GM23248 (cell line): ENCODE measurements around the gene DDIAS. TPM values are rescaled to one million over a fixed set of nuclear protein-coding genes. Genes with fewer than 3 reads are reported as not detected.

ENCODE experiments used
- DNase-seq: peaks from one replicate; pipeline ENCODE4 v3.0.0-alpha.2; 2015
- H2AFZ ChIP-seq: fragments of 200-600 bp; sonication (generic); 2 replicates; pipeline ENCODE4 v1.6.1; 2016; ENCODE audit warnings: antibody characterized with exemption
- H3F3A ChIP-seq: fragments of 200-600 bp; sonication (generic); 2 replicates; pipeline ENCODE4 v1.6.1; 2016; ENCODE audit warnings: mild to moderate bottlenecking, antibody characterized with exemption, mixed run types; ENCODE audit not compliant: insufficient read depth
- H3K27ac ChIP-seq: fragments of 200-600 bp; sonication (generic); 2 replicates; pipeline ENCODE4 v1.5.1; 2016; ENCODE audit warnings: mild to moderate bottlenecking
- H3K27me3 ChIP-seq: fragments of 200-600 bp; sonication (generic); replicated peaks from 2 replicates; pipeline ENCODE4 v1.6.1; 2016; ENCODE audit warnings: mild to moderate bottlenecking; ENCODE audit not compliant: insufficient read depth
- H3K36me3 ChIP-seq: fragments of 200-600 bp; sonication (generic); 2 replicates; pipeline ENCODE4 v1.6.1; 2016; ENCODE audit warnings: low read depth, mild to moderate bottlenecking
- H3K4me1 ChIP-seq: fragments of 200-600 bp; sonication (generic); 2 replicates; pipeline ENCODE4 v1.6.1; 2016; ENCODE audit warnings: mild to moderate bottlenecking; ENCODE audit not compliant: insufficient read depth
- H3K4me2 ChIP-seq: fragments of 200-600 bp; sonication (generic); one replicate; pipeline ENCODE4 v1.6.1; 2016; ENCODE audit warnings: mild to moderate bottlenecking; ENCODE audit not compliant: unreplicated experiment
- H3K4me3 ChIP-seq: fragments of 200-600 bp; sonication (generic); 2 replicates; pipeline ENCODE4 v1.5.1; 2016; ENCODE audit warnings: mild to moderate bottlenecking
- H3K79me2 ChIP-seq: fragments of 200-600 bp; sonication (generic); 2 replicates; pipeline ENCODE4 v1.6.1; 2016; ENCODE audit warnings: mild to moderate bottlenecking; ENCODE audit not compliant: insufficient read depth
- H3K9ac ChIP-seq: fragments of 200-600 bp; sonication (generic); 2 replicates; pipeline ENCODE4 v1.6.1; 2016; ENCODE audit warnings: mild to moderate bottlenecking
- H3K9me2 ChIP-seq: fragments of 200-600 bp; sonication (generic); 2 replicates; pipeline ENCODE4 v1.6.1; 2016; ENCODE audit warnings: mixed run types, mild to moderate bottlenecking, moderate library complexity; ENCODE audit not compliant: insufficient read depth
- H3K9me3 ChIP-seq: fragments of 200-600 bp; sonication (generic); one replicate; pipeline ENCODE4 v1.6.1; 2017; ENCODE audit warnings: low read depth
- H4K20me1 ChIP-seq: fragments of 200-600 bp; sonication (generic); 2 replicates; pipeline ENCODE4 v1.6.0; 2016; ENCODE audit not compliant: insufficient read depth
- EZH2 ChIP-seq: fragments of 200-600 bp; sonication (generic); IDR thresholded peaks from 2 replicates; pipeline ENCODE4 v1.6.1; 2018; ENCODE audit warnings: antibody characterized with exemption, mild to moderate bottlenecking; ENCODE audit not compliant: insufficient read depth, poor library complexity, severe bottlenecking
- EZH2phosphoT487 ChIP-seq: fragments of 200-600 bp; sonication (generic); IDR thresholded peaks from 2 replicates; pipeline ENCODE4 v1.6.1; 2018; ENCODE audit warnings: antibody characterized with exemption, moderate library complexity, mild to moderate bottlenecking, low read depth; ENCODE audit not compliant: insufficient read depth
- WGBS, 2 experiments: methylation state at CpG; one replicate each; pipeline ENCODE4 v1.1.6; 2015 to 2017; ENCODE audit warnings: low lambda C conversion rate in 2 of 2, low coverage in 1 of 2; ENCODE audit errors: missing lambda C conversion rate in 2 of 2; 5-methylcytosine and 5-hydroxymethylcytosine counted together
- in situ Hi-C: fragments of 300-500 bp; cut with MboI; formaldehyde crosslinking; loops from 2 replicates; pipeline ENCODE4 v1.15.0; 2020
- polyA plus RNA-seq: library from polyadenylated mRNA; unstranded; fragments of >200 nt; fragmentation: Nextera tagmentation; extraction: Ambion mirVana; gene quantifications from 2 replicates; pipeline ENCODE4 v1.2.1, GENCODE V29; 2016
- total RNA-seq: library from RNA; depleted of rRNA; stranded (reverse); fragments of >200 nt; shearing (Covaris generic); gene quantifications from 2 replicates; pipeline ENCODE4 v1.2.3, GENCODE V29; 2014; rRNA removed

The DDIAS gene
- total and polyA plus RNA-seq, 2 experiments from 2014 or later: 5.0 to 5.4 TPM

DNA sequence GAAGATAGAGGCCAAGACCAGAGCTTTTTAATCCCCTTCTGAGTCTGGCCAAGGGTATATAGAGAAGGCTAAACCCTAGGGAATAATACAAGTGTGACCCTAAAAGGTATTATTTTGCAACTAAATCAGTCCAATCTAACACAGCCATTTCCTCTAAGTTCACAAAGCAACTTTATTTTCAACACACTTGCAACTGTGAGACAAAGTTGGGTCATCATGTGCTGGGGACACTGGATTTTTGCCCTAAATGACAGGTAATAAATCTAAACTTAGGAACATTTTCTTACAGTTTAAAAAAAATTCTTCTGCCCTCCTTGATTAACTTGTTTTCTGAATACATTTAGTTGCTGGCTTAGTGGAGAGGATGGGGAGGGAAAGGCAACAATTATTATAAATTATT lies 78.3 kb downstream of the DDIAS start:
- TF ChIP-seq EZH2phosphoT487 (no peak), EZH2 (no peak)
- Histone ChIP-seq H3K9me2 (no peaks in the 10 kb centered on the region), H3F3A (peaks cover 34% of the 10 kb centered on the region), H3K4me1 (peaks cover 37% of the 10 kb centered on the region), H3K4me2 (peak overlapping the region; percentile 65), H3K36me3 (no peaks in the 10 kb centered on the region), H4K20me1 (no peaks in the 10 kb centered on the region), H3K9ac (0 out of 2 replicates have a peak overlapping the region, but pooled peaks have one; percentile 17), H3K4me3 (peak overlapping the region; percentile 24; the same call in 1 of the 2 replicates), H3K9me3 (no peaks in the 10 kb centered on the region), H3K27ac (peak overlapping the region; percentile 60), H2AFZ (no peak overlapping the region), H3K27me3 (no peaks in the 10 kb centered on the region), H3K79me2 (no peaks in the 10 kb centered on the region)
- in situ Hi-C loops: no loop called here
- peak; percentile 5 for DNase-seq

DNA sequence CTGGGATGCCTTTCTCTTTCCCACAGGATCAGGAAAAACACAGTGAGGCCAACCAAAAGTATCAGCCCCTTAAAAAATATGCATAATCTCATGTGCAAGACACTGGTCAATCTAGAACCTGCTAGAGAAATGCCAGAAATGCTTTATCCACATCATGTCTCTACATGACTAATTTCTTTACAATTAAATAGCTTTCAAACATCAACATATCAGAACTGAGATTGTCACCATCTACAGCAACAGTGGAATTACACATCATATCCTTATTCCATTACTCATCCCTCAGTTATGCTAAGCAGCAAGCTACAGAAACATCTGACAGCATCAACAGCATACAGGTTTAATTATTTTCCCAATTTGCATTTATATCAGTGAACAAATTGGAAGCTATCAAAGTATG lies 78.8 kb downstream of the DDIAS start:
- Histone ChIP-seq H3K4me2 (peak overlapping the region; percentile 65), H3K27ac (peak overlapping the region; percentile 60), H3F3A (peaks cover 34% of the 10 kb centered on the region), H4K20me1 (no peaks in the 10 kb centered on the region), H3K79me2 (no peaks in the 10 kb centered on the region), H2AFZ (no peak overlapping the region), H3K4me3 (peak overlapping the region; percentile 24; the same call in 1 of the 2 replicates), H3K36me3 (no peaks in the 10 kb centered on the region), H3K4me1 (peaks cover 37% of the 10 kb centered on the region), H3K9ac (0 out of 2 replicates have a peak overlapping the region, but pooled peaks have one; percentile 17), H3K27me3 (no peaks in the 10 kb centered on the region), H3K9me2 (no peaks in the 10 kb centered on the region), H3K9me3 (no peaks in the 10 kb centered on the region)
- peak; percentile 84 for DNase-seq
- no peak for TF ChIP-seq EZH2phosphoT487
- TF ChIP-seq EZH2: no peak
- in situ Hi-C loops: no loop called here

GRCh38 chr11:82980947-82981346 lies 79.4 kb downstream of the DDIAS start:
- Histone ChIP-seq H3K9me2 (no peaks in the 10 kb centered on the region), H4K20me1 (no peaks in the 10 kb centered on the region), H3K4me3 (no peak overlapping the region), H3K9ac (no peak overlapping the region), H3K27me3 (no peaks in the 10 kb centered on the region), H3K79me2 (no peaks in the 10 kb centered on the region), H3K27ac (peak overlapping the region; percentile 60; the same call in 1 of the 2 replicates), H3F3A (peaks cover 34% of the 10 kb centered on the region), H3K36me3 (0 out of 2 replicates have a peak, but pooled peaks cover 4% of the 10 kb centered on the region), H3K9me3 (no peaks in the 10 kb centered on the region), H3K4me2 (peak overlapping the region; percentile 65), H3K4me1 (peaks cover 37% of the 10 kb centered on the region), H2AFZ (no peak overlapping the region)
- TF ChIP-seq EZH2phosphoT487 (no peak), EZH2 (no peak)
- no peak for DNase-seq
- in situ Hi-C loops: no loop called here
- WGBS, 2 experiments: 84 to 89% methylated on average over 4 of the region's 4 CpGs

DNA sequence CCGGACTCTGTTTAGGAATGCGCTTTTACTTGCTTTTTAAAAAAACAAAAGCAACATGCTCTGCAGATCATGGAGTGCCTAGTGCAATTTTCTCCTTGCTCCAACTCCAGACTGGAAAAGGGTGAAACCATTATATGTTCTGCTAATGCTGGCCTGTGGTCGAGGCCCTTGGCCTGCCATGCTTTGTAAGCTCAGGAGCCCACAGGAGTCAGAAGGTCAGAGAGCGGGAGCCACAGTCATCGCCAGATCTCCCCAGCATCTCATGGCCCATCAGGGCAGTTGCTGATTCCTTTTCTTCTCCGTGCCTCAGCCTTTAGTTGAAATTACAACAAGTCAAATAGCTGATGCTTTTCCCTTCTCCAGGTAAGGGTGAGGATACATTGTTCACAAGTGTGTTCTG lies 80.3 kb downstream of the DDIAS start:
- TF ChIP-seq EZH2phosphoT487 (no peak), EZH2 (no peak)
- Histone ChIP-seq H3K4me3 (no peak overlapping the region), H4K20me1 (no peaks in the 10 kb centered on the region), H3K9ac (no peak overlapping the region), H3K9me2 (no peaks in the 10 kb centered on the region), H3K4me2 (no peak overlapping the region), H3K79me2 (no peaks in the 10 kb centered on the region), H3K27me3 (no peaks in the 10 kb centered on the region), H3K36me3 (0 out of 2 replicates have a peak, but pooled peaks cover 12% of the 10 kb centered on the region), H3F3A (peaks cover 34% of the 10 kb centered on the region), H3K27ac (no peak overlapping the region), H2AFZ (no peak overlapping the region), H3K4me1 (peaks cover 37% of the 10 kb centered on the region), H3K9me3 (no peaks in the 10 kb centered on the region)
- DNase-seq: no peak
- in situ Hi-C loops: no loop called here
- 99 to 100% methylated on average over 6 of the region's 6 CpGs for WGBS, 2 experiments

Other genes starting within 250 kb of the DDIAS start
- gene FAM181B, start 167.9 kb upstream of the DDIAS start, total RNA-seq: not detected in 2 replicates
- not detected in 2 replicates for gene FAM181B, start 167.9 kb upstream of the DDIAS start, polyA plus RNA-seq
- gene PRCP, start 1.3 kb upstream of the DDIAS start, total RNA-seq: 66.3 and 84.1 TPM in 2 replicates
- 85.7 and 90.1 TPM in 2 replicates for gene PRCP, start 1.3 kb upstream of the DDIAS start, polyA plus RNA-seq
- 9.7 and 10.6 TPM in 2 replicates for gene RAB30, start 170.2 kb downstream of the DDIAS start, total RNA-seq
- 12.1 and 14.0 TPM in 2 replicates for gene RAB30, start 170.2 kb downstream of the DDIAS start, polyA plus RNA-seq